NCI-H748 (cell line): ENCODE measurements around the gene TEX9.
A peak's percentile ranks its signal among the peaks of the same experiment; 100 is the strongest.

ENCODE experiments used
- DNase-seq: peaks from one replicate; lab custom pipeline; 2025; ENCODE audit not compliant: unreplicated experiment; lab: John Stamatoyannopoulos, UW

The TEX9 gene

GRCh38 chr15:56442354-56442753, 77.1 kb downstream of the TEX9 start:
- DNase-seq: no peak

- no peak for DNase-seq
Observed at GRCh38 chr15:56445746-56446145, 80.5 kb downstream of the TEX9 start.

- DNase-seq: no peak
Observed at GRCh38 chr15:56454836-56455235, 89.6 kb downstream of the TEX9 start.

- no peak for DNase-seq
Observed at GRCh38 chr15:56456229-56456628, 91.0 kb downstream of the TEX9 start.

- DNase-seq: no peak
Observed at GRCh38 chr15:56459096-56459495, 93.9 kb downstream of the TEX9 start.

- no peak for DNase-seq
Observed at GRCh38 chr15:56460071-56460470, 94.8 kb downstream of the TEX9 start.

GRCh38 chr15:56460947-56461346, 95.7 kb downstream of the TEX9 start:
- no peak for DNase-seq

GRCh38 chr15:56464893-56465520, 99.8 kb downstream of the TEX9 start, which contains the start of gene MNS1:
MNS1 (minus strand) TSS chr15:56465137; CDS start chr15:56464972, 165 bp downstream.
- peak; percentile 97 for DNase-seq

GRCh38 chr15:56467616-56468015, 102.4 kb downstream of the TEX9 start:
- DNase-seq: no peak

GRCh38 chr15:56468401-56468800, 103.2 kb downstream of the TEX9 start:
- no peak for DNase-seq

- no peak for DNase-seq
Observed at GRCh38 chr15:56469483-56469882, 104.3 kb downstream of the TEX9 start.

GRCh38 chr15:56471440-56472069, 106.3 kb downstream of the TEX9 start:
- DNase-seq: no peak

GRCh38 chr15:56472278-56472677, 107.1 kb downstream of the TEX9 start:
- no peak for DNase-seq

- DNase-seq: no peak
Observed at GRCh38 chr15:56473017-56473416, 107.8 kb downstream of the TEX9 start.

- no peak for DNase-seq
Observed at GRCh38 chr15:56475351-56475750, 110.1 kb downstream of the TEX9 start.
